Keratinocyte (primary cell): Measurements from ENCODE around the gene LMBR1. TPM values are rescaled to one million over a fixed set of nuclear protein-coding genes. Genes with fewer than 3 reads are reported as not detected.

Experiments used
- DNase-seq: peaks from one replicate; pipeline ENCODE4 v3.0.0-alpha.2; 2011; ENCODE audit warnings: low read depth, missing footprints, low spot score
- FAIRE-seq: peaks from 2 replicates; lab custom pipeline; 2011; peaks lifted over from hg19 to GRCh38; lab: Jason Lieb, UNC
- H2AFZ ChIP-seq: 2 replicates; pipeline ENCODE4 v1.6.0; 2012; ENCODE audit warnings: low read length, control low read depth, inconsistent platforms; ENCODE audit not compliant: control insufficient read depth
- H3K27ac ChIP-seq: 2 replicates; pipeline ENCODE4 v1.5.1; 2011; ENCODE audit warnings: low read length; ENCODE audit not compliant: control insufficient read depth, insufficient read depth
- H3K27me3 ChIP-seq: 3 replicates; pipeline ENCODE4 v1.6.0; 2011; ENCODE audit warnings: low read length; ENCODE audit not compliant: control insufficient read depth, insufficient read depth; ENCODE audit errors: extremely low read depth
- H3K36me3 ChIP-seq, 2 experiments: 2 replicates in 1 of 2; 3 replicates in 1 of 2; pipeline ENCODE4 v1.5.1; 2011; ENCODE audit warnings: low read length in 2 of 2, mild to moderate bottlenecking in 1 of 2; ENCODE audit not compliant: control insufficient read depth in 2 of 2, insufficient read depth in 2 of 2; ENCODE audit errors: extremely low read depth in 1 of 2
- H3K4me1 ChIP-seq: 3 replicates; pipeline ENCODE4 v1.5.1; 2011; ENCODE audit warnings: low read length; ENCODE audit not compliant: control insufficient read depth, insufficient read depth; ENCODE audit errors: extremely low read depth
- H3K4me2 ChIP-seq: 3 replicates; pipeline ENCODE4 v1.6.0; 2011; ENCODE audit warnings: low read depth, low read length; ENCODE audit not compliant: control insufficient read depth, insufficient read depth; ENCODE audit errors: extremely low read depth
- H3K4me3 ChIP-seq, 3 experiments: fragments of 200-600 bp in 1 of 3; sonication (generic) in 1 of 3; 2 replicates in 2 of 3; 3 replicates in 1 of 3; pipeline ENCODE4 v1.5.1; 2011 to 2016; ENCODE audit warnings: low read length in 3 of 3, mild to moderate bottlenecking in 3 of 3, control low read depth in 2 of 3, inconsistent platforms in 1 of 3, low read depth in 1 of 3, mixed read lengths in 1 of 3, mixed run types in 1 of 3, moderate library complexity in 1 of 3; ENCODE audit not compliant: control insufficient read depth in 2 of 3, insufficient read depth in 2 of 3; ENCODE audit errors: extremely low read depth in 1 of 3
- H3K79me2 ChIP-seq: 2 replicates; pipeline ENCODE4 v1.6.0; 2012; ENCODE audit warnings: low read length; ENCODE audit not compliant: control insufficient read depth, insufficient read depth
- H3K9ac ChIP-seq: 3 replicates; pipeline ENCODE4 v1.6.0; 2011; ENCODE audit warnings: low read length; ENCODE audit not compliant: control insufficient read depth, insufficient read depth; ENCODE audit errors: extremely low read depth
- H3K9me1 ChIP-seq: 3 replicates; pipeline ENCODE4 v1.6.0; 2011; ENCODE audit warnings: low read length; ENCODE audit not compliant: control insufficient read depth, insufficient read depth; ENCODE audit errors: extremely low read depth
- H3K9me3 ChIP-seq: 2 replicates; pipeline ENCODE4 v1.5.1; 2012; ENCODE audit warnings: low read depth, low read length; ENCODE audit not compliant: control insufficient read depth
- H4K20me1 ChIP-seq: 3 replicates; pipeline ENCODE4 v1.6.0; 2011; ENCODE audit warnings: low read length; ENCODE audit not compliant: control insufficient read depth, insufficient read depth; ENCODE audit errors: extremely low read depth
- EZH2 ChIP-seq: IDR thresholded peaks from one replicate; pipeline ENCODE4 v1.6.1; 2012; ENCODE audit warnings: inconsistent platforms, mild to moderate bottlenecking, low read length, moderate library complexity
- dilution Hi-C: fragments of 300-500 bp; cut with MboI; formaldehyde crosslinking; loops from one replicate; pipeline ENCODE4 v1.7.0; 2020; ENCODE audit warnings: low sequenced_read_pairs; ENCODE audit not compliant: extremely low pct_ligation_motif_present
- polyA plus RNA-seq, 5 experiments: library from polyadenylated mRNA; depleted of rRNA in 3 of 5; stranded (reverse) in 3 of 5; stranded (forward) in 1 of 5; unstranded in 1 of 5; fragments of >200 nt; gene quantifications; 1 replicate in 1 of 5; 2 replicates in 3 of 5; 3 replicates in 1 of 5; pipeline versions ENCODE4 v1.2.1 to v1.2.3, GENCODE V29; 2011 to 2012; ENCODE audit warnings: missing spikeins in 2 of 5, low read depth in 1 of 5, low replicate concordance in 1 of 5
- TF ChIP-seq, protein P1 (sequence below), 3 experiments: IDR thresholded peaks in 1 of 3; conservative IDR thresholded peaks in 1 of 3; optimal IDR thresholded peaks in 1 of 3; 2 replicates in 2 of 3; 3 replicates in 1 of 3; pipeline versions ENCODE3 to v1.5.1; 2011; ENCODE audit warnings: low read length in 3 of 3, mild to moderate bottlenecking in 3 of 3, moderate library complexity in 2 of 3, control low read depth in 1 of 3, inconsistent platforms in 1 of 3; ENCODE audit not compliant: insufficient read depth in 2 of 3; ENCODE audit errors: extremely low read depth in 1 of 3

Gene LMBR1
- polyA plus RNA-seq, 1 donor (not counting 4 experiments of a cell fraction or from before 2014, with no cell fraction given), result 30.2 TPM

DNA sequence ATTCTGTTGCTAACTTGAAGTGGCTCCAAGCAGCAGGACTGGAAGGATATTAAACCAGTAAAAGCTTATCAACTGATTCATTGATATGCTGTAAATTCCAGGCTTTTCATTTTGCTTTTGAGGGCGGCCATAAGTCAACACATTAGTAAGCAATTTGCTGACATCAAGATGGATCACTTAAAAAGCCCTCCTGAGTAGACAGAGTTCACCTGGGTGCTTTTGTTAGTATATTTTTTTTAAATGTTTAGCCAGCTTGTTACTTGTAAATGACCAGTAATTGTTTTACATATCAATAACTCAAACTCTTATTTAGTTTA is 225.9 kb downstream of the LMBR1 start:
- H4K20me1 ChIP-seq, result no peaks in the 10 kb centered on the region
- no peaks in the 10 kb centered on the region for H3K4me1 ChIP-seq
- no peak overlapping the region for H2AFZ ChIP-seq
- H3K27me3 ChIP-seq, result no peaks in the 10 kb centered on the region
- H3K79me2 ChIP-seq, result no peaks in the 10 kb centered on the region
- H3K36me3 ChIP-seq, result no peaks in the 10 kb centered on the region
- H3K9ac ChIP-seq, result no peak overlapping the region
- H3K4me2 ChIP-seq, result no peak overlapping the region
- H3K4me3 ChIP-seq, result no peak overlapping the region
- H3K27ac ChIP-seq, result no peak overlapping the region
- no peaks in the 10 kb centered on the region for H3K9me3 ChIP-seq
- H3K9me1 ChIP-seq, result no peaks in the 10 kb centered on the region
- dilution Hi-C loops, result no loop called here
- DNase-seq (no peak), FAIRE-seq (no peak)
- TF ChIP-seq, protein P1, sequence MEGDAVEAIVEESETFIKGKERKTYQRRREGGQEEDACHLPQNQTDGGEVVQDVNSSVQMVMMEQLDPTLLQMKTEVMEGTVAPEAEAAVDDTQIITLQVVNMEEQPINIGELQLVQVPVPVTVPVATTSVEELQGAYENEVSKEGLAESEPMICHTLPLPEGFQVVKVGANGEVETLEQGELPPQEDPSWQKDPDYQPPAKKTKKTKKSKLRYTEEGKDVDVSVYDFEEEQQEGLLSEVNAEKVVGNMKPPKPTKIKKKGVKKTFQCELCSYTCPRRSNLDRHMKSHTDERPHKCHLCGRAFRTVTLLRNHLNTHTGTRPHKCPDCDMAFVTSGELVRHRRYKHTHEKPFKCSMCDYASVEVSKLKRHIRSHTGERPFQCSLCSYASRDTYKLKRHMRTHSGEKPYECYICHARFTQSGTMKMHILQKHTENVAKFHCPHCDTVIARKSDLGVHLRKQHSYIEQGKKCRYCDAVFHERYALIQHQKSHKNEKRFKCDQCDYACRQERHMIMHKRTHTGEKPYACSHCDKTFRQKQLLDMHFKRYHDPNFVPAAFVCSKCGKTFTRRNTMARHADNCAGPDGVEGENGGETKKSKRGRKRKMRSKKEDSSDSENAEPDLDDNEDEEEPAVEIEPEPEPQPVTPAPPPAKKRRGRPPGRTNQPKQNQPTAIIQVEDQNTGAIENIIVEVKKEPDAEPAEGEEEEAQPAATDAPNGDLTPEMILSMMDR (optimal IDR thresholded peaks at IDR 0.05 in 1 of 3, IDR thresholded peaks at IDR 0.05 in 1 of 3, conservative IDR thresholded peaks at IDR 0.05 in 1 of 3; ENCODE audit: extremely low read depth in 1 of 3, insufficient read depth in 2 of 3, low read length in 3 of 3), result no peak
- no peak for TF ChIP-seq EZH2

DNA sequence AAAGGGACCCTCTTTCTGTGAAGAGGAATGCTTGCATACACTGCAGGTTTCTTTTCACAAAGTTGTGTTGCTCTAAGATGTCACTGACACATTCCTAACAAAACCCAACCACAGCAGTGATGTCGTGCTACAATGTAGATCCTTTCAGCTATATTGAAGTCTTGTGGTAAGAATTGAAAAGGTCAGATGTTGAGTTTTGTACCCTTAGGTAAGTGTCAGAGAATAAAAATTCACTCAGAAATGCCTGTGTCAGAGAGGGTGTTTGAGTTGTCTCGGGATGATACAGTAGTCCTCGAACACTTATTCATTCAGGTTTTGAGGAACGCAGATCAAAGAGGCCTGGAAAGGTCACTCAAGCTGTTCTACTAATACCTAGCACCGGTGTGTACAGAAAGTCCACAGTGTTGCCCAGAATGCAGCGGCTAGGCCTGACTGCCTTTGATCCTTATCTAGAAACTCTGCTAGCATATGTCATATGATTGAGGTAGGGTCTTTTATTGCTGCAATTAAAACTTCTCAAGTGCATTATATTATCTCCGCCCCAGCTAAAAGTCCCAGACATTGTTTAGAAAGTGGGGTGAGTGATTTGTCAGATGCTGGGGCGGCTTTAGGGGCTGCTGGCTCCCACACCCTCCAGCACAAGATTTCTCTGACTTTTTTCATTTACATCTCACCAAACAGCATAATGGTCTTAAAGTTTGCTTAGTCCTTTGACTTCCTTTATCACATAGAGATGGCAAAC is 226.4 kb downstream of the LMBR1 start:
- Histone ChIP-seq H3K9me3 (no peaks in the 10 kb centered on the region), H4K20me1 (no peaks in the 10 kb centered on the region), H3K36me3 (no peaks in the 10 kb centered on the region), H3K4me2 (no peak overlapping the region), H3K27me3 (no peaks in the 10 kb centered on the region), H3K9ac (no peak overlapping the region), H3K27ac (no peak overlapping the region), H3K79me2 (no peaks in the 10 kb centered on the region), H2AFZ (no peak overlapping the region), H3K4me3 (no peak overlapping the region), H3K9me1 (no peaks in the 10 kb centered on the region), H3K4me1 (no peaks in the 10 kb centered on the region)
- dilution Hi-C loops, result no loop called here
- FAIRE-seq (no peak), DNase-seq (no peak)
- TF ChIP-seq, protein P1 (optimal IDR thresholded peaks at IDR 0.05 in 1 of 3, IDR thresholded peaks at IDR 0.05 in 1 of 3, conservative IDR thresholded peaks at IDR 0.05 in 1 of 3; ENCODE audit: extremely low read depth in 1 of 3, insufficient read depth in 2 of 3, low read length in 3 of 3), result no peak
- no peak for TF ChIP-seq EZH2
